Cerebellar cortex (tissue), 1 donor: ENCODE data around the gene C2orf81.
A peak's percentile ranks its signal among the peaks of the same experiment; 100 is the strongest.

Source experiments
- DNase-seq: peaks from one replicate; pipeline ENCODE4 v3.0.0-alpha.2; 2015; ENCODE audit warnings: low spot score

C2orf81 gene

GRCh38 chr2:74390606-74391005 lies 30.8 kb downstream of the C2orf81 start:
- no peak for DNase-seq

GRCh38 chr2:74387346-74387745 lies 34.1 kb downstream of the C2orf81 start:
- DNase-seq: no peak

DNA sequence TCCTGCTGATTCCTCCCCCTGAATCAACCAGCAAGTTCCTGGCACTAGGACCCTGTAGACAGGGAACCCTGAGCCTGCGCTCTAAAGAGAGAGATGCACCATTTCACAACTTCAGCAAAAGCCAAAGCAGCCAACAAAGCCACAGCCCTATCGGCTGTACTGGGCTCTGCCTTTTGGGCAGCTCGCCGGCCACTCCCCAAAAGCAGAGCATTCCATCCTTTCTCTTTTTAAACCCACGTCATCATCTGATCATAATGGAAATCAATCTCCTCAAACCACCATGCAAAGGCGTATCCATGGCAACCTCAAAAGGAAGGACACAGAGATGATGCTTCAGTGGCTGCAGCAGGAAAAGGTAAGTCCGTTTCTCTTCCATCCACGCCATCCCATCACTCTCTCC lies 36.0 kb downstream of the C2orf81 start:
- peak; percentile 75 for DNase-seq

DNA sequence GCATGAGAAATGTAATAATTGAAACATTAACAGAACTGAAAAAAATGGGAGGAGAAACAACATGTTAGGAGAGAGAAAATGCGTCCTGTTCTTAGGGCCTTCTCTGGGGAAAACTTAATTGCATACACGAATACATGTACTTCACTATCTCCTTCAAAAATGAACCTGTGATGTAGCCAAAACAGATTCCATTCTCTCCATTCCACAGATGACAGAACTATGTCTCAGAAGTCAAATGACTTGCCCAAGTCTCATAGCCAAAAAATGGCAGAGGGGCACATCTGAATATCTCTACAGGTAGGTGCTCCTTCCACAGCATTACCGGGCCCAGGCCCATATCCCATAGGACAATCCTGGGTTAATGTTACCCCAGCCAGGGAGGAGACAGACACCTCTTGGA lies 37.4 kb downstream of the C2orf81 start:
- no peak for DNase-seq

DNA sequence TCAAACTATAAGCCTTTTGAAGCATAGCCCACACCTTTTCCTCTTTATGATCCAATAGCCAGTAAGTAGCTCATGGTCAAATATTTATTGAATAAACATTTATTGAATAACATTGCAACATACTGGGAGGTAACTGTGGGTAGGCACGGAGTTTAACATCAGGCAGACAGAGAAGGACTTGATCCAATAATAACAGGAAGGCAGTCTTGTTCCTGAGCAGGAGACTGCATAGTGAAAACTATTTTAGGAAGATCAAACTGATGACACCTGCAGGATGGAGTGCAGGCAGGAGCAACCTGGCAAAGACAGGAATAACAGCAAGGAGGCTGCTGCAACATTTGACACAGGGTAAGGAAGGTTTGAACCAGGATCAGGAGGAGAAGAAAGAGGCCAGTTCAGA lies 38.2 kb downstream of the C2orf81 start:
- DNase-seq: peak; percentile 32

DNA sequence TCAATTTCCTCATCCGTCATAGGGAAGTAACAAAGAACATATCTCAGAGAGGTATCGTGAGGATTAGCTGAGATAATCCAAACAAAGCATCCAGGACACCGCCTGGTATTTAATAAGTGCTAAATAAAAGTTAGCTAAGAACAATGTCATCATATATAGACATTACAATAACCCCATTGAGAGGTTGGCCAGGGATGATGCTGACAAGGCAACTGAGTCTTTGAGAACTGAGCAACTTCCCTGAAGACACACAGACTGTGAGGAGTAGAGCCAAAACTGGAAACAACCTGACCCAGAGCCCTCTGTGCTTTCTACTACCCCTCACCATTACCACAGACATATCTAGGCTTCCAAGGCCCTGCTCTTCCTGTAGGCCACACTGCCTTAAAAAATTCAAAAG lies 39.7 kb downstream of the C2orf81 start:
- DNase-seq: no peak

DNA sequence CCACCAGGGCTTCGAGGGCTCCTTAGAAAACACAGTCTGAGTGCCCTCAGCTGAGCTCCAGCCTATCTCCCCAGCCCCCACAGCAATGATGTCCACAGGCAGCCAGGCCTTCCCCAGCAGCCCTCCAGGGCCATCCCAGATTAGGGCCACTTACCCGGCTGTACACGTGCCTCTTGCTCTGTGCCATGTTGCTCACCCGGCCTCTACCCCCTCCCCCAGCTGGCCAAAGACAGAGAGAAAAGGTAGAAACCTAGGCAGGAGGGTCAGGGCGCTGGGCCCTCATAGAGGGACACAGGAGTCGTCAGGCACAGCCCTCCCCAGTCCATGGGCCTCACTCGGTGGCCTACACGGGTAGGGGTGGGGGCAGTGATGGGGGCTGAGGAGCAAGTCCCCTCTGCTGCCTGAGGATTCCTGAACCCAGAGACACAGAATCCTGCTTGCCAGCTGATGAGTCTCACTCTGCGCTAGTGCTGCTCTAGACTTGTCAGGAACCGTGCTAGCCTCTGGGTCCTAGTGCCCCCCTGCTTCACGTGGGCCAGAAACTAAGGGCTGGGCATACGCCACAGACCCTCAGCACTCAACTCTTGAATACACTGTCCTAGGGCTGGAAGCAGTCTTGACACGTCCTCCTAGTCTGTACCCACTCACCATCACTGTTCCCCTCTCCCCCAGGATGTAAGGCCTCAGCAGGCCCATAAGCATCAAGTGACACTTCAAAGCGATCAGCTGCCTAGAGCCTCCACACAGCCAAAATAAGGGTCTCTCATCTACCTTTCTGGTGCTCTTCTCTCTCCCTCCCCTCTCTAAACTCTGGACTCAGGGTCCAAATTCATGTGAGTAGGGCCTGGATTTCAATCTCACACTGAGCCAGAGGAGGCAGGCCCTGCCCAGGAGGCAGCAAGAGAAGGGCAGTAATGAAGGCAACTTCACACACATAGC lies 41.3 kb downstream of the C2orf81 start, which contains the start of gene DCTN1:
TSS of gene DCTN1 (minus strand) at position 461 of the 939 bp plus-strand sequence. CDS start at position 187, 274 bp downstream.
- peak; percentile 86 for DNase-seq

- no peak for DNase-seq
Observed at GRCh38 chr2:74378007-74378406, 43.4 kb downstream of the C2orf81 start.

DNA sequence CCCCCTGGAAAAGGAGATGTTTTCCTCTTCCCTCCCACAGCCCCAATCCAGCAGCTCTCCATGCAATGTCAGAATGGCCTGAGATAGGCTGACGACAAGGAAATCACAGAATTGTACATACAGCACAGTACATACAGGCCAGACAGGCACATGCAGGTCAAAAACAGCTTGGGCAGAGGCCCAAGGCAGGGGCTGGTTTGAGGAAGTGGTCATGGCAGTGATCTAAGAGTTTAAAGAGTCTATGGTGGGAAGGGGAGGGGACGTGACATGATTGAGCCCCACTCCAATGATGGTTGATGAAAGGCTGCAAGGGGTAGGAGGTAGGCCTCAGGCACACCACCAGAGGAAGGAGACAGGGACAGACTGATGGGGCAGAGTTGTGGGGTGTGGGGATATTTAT lies 45.6 kb downstream of the C2orf81 start:
- no peak for DNase-seq

- DNase-seq: peak; percentile 98
Observed at GRCh38 chr2:74374509-74375205, 46.8 kb downstream of the C2orf81 start.

- DNase-seq: no peak
Observed at GRCh38 chr2:74373985-74374384, 47.4 kb downstream of the C2orf81 start.

DNA sequence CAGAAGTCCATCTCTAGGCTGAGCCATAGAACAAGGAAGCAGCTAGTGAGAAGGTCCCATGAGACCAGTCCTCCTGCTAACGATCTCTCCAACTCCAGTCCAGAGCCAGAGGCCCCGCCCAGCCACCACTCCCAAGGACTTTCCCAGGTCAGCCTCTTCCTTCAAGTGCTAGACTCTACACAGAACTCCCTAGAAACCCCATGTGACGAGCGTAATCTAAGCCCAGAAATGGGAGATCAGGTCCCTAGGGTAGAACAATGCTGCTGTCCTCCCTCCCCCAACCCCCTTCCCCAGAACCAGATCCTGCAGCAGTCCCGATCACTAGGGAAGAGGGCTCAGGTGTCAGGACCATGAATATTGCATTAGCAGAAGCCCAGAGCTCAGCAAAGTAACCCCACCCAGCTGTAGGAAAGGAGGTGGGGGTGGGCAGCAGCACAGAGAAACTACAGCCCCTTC lies 48.2 kb downstream of the C2orf81 start:
- no peak for DNase-seq

DNA sequence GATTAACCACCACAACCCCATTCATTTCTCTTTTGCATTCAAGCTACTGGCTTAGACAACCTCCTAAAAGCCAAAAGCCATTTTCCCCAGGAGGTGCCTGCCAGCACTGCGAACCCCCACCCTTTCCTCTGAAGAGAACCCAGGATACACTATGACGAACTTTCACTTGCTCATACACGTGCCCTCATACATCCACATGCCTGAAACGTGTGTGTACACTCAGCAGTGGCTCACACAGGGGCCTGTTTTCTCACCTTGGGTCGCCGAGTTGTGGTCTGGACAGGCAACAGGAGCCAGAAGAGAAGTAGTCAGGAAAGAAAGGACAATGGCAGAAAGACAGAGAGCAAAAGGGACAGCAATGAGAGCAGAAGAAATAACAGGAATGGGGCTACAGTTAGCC lies 48.7 kb downstream of the C2orf81 start:
- no peak for DNase-seq

- DNase-seq: no peak
Observed at GRCh38 chr2:74371421-74371820, 50.0 kb downstream of the C2orf81 start.

DNA sequence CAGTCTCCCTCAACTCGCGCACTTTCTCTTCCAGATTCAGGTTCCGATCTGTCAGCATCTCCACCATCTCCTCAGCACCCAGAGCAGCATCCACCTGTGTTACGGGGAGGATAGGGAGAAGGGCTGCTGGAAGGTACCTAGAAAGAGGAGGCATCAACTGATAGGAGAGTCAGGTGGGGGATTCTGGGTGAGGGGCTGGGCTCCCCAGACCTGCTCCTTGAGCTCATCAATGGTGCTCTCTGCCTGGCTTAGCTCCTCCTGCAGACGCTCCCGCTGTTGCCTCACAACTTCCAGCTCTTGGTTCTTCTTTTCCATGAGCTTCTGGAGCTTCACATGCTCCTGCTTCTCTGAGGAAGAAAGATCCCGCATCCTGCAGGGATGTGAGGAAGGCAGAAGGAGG lies 51.4 kb downstream of the C2orf81 start:
- DNase-seq: no peak

- DNase-seq: no peak
Observed at GRCh38 chr2:74368499-74368898, 52.9 kb downstream of the C2orf81 start.

DNA sequence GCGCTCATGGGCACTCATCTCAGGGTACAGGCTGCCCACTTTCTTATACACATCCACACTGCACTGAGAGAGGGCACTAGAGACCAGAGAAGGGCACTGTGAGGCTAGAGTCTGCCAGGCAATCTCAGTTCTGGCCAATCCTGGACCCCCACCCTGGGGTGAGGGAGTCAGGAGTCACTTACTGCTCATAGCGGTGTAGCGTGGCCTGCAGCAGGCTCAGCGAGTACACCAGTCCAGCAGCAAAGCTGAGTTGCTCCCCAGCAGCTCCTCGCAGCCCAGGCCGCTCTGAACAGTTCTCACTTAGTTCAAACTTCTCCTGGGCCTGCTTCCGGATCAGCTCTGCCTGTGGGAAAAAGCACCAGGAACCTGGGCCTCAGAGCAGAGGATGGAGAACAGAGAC lies 53.6 kb downstream of the C2orf81 start:
- DNase-seq: no peak

- DNase-seq: no peak
Observed at GRCh38 chr2:74366036-74366435, 55.4 kb downstream of the C2orf81 start.

- no peak for DNase-seq
Observed at GRCh38 chr2:74364533-74365505, 56.6 kb downstream of the C2orf81 start.
